PC-3 (cell line): ENCODE data around the gene ADAMTS1. TPM values are rescaled to one million over a fixed set of nuclear protein-coding genes. Genes with fewer than 3 reads are reported as not detected.

Experiments used
- ATAC-seq: fragments of 200-7000 bp; cut with Tn5 transposase; 2 replicates; pipeline ENCODE4 v1.9.1; 2020; ENCODE audit warnings: mild to moderate bottlenecking, moderate library complexity
- BruUV-seq: library from RNA; stranded (reverse); fragments of 400-500 nt; replicated peaks from 2 replicates; lab custom pipeline; 2021; lab: Mats Ljungman, UMichigan
- CTCF ChIA-PET: fragments of 300-600 bp; sonication (Branson Sonifier 250); formaldehyde crosslinking; loops from one replicate; lab custom pipeline; 2022; ENCODE audit warnings: antibody characterized with exemption; lab: Charles Lee
- POLR2A ChIA-PET: fragments of 300-600 bp; sonication (Branson Sonifier 250); formaldehyde crosslinking; loops from one replicate; lab custom pipeline; 2022; ENCODE audit warnings: antibody characterized with exemption; ENCODE audit not compliant: unreplicated experiment; lab: Charles Lee
- DNase-seq: peaks from one replicate; pipeline ENCODE4 v3.0.0-alpha.2; 2015
- H2AFZ ChIP-seq: fragments of 300-600 bp; sonication (generic); 2 replicates; pipeline ENCODE4 v1.6.0; 2016; ENCODE audit warnings: antibody characterized with exemption, low read length
- H3F3A ChIP-seq: fragments of 300-600 bp; sonication (generic); one replicate; pipeline ENCODE4 v1.6.0; 2017; ENCODE audit warnings: antibody characterized with exemption, low read length, control low read depth, mild to moderate bottlenecking; ENCODE audit not compliant: unreplicated experiment
- H3K27ac ChIP-seq: fragments of 300-600 bp; sonication (generic); 2 replicates; pipeline ENCODE4 v1.5.1; 2016; ENCODE audit warnings: mild to moderate bottlenecking, low read length
- H3K27me3 ChIP-seq: fragments of 300-600 bp; sonication (generic); 2 replicates; pipeline ENCODE4 v1.6.1; 2016; ENCODE audit warnings: low read length, mixed read lengths
- H3K36me3 ChIP-seq: fragments of 300-600 bp; sonication (generic); 2 replicates; pipeline ENCODE4 v1.6.1; 2016; ENCODE audit warnings: low read depth, mixed run types, low read length, mixed read lengths
- H3K4me1 ChIP-seq: fragments of 300-600 bp; sonication (generic); 2 replicates; pipeline ENCODE4 v1.5.1; 2016; ENCODE audit warnings: low read length; ENCODE audit not compliant: insufficient read depth
- H3K4me2 ChIP-seq: fragments of 300-600 bp; sonication (generic); 2 replicates; pipeline ENCODE4 v1.6.0; 2016; ENCODE audit warnings: low read length
- H3K4me3 ChIP-seq: fragments of 300-600 bp; sonication (generic); 2 replicates; pipeline ENCODE4 v1.5.1; 2016; ENCODE audit warnings: mild to moderate bottlenecking, low read length, mixed read lengths
- H3K79me2 ChIP-seq: fragments of 300-600 bp; sonication (generic); 2 replicates; pipeline ENCODE4 v1.6.1; 2017; ENCODE audit warnings: low read length, mixed read lengths
- H3K9ac ChIP-seq: fragments of 300-600 bp; sonication (generic); 2 replicates; pipeline ENCODE4 v1.6.0; 2016; ENCODE audit warnings: mild to moderate bottlenecking, low read length
- H3K9me2 ChIP-seq: fragments of 300-600 bp; sonication (generic); replicated peaks from 2 replicates; pipeline ENCODE4 v1.6.1; 2016; ENCODE audit warnings: mixed run types, low read length, mixed read lengths
- H3K9me3 ChIP-seq: fragments of 300-600 bp; sonication (generic); 2 replicates; pipeline ENCODE4 v1.6.1; 2016; ENCODE audit warnings: low read length, mixed read lengths
- H4K20me1 ChIP-seq: fragments of 300-600 bp; sonication (generic); 2 replicates; pipeline ENCODE4 v1.6.1; 2016; ENCODE audit warnings: low read length, mixed read lengths
- EZH2 ChIP-seq: fragments of 300-600 bp; sonication (generic); IDR thresholded peaks from one replicate; pipeline ENCODE4 v1.6.1; 2017; ENCODE audit warnings: antibody characterized with exemption, mild to moderate bottlenecking, low read length; ENCODE audit not compliant: unreplicated experiment
- EZH2phosphoT487 ChIP-seq: fragments of 300-600 bp; sonication (generic); IDR thresholded peaks from 2 replicates; pipeline ENCODE4 v1.6.1; 2018; ENCODE audit warnings: mild to moderate bottlenecking, antibody characterized with exemption, low read length, borderline replicate concordance
- intact Hi-C: fragments of 100-400 bp; cut with micrococcal nuclease; formaldehyde crosslinking; loops from 2 replicates; pipeline ENCODE4 v1.9.0; 2023
- total RNA-seq: library from RNA; depleted of rRNA; stranded (reverse); fragments of >200 nt; gene quantifications from 2 replicates; pipeline ENCODE4 v1.2.3, GENCODE V29; 2014
- TF ChIP-seq, protein P1 (sequence below): fragments of 300-600 bp; sonication (generic); conservative IDR thresholded peaks from 2 replicates; pipeline ENCODE4 v1.5.1; 2017; ENCODE audit warnings: antibody characterized with exemption, low read depth, mild to moderate bottlenecking, low read length

The ADAMTS1 gene
- total RNA-seq, 1 experiment from 2014 or later: 12.9 TPM

DNA sequence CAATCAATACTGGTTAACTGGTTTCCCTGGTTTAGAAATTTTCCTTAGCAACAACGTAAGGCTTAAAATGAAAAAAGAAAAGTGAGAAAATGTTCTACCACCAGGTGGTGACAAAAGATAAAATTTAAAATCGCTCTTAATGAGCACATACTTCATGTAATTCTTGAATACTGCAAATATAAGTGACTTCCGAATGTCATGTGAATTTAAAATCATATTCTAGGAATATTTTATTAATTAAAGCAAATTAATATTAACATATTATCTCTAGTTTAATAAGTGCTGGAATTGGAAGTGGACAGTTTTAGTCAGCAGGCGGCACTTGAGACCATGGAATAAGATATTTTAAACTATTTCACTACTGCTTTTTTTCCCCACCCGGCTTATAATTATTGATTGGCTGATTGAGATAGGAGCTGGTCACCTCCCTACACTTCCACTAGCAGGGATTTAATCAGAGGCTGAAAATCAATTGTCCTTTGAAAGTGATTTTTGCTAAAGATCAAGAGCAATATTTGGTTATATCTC lies 5.0 kb upstream of the ADAMTS1 start:
- no peaks in the 10 kb centered on the region for H3K27me3 ChIP-seq
- DNase-seq (peak; percentile 80), ATAC-seq (no peak)
- no peaks in the 10 kb centered on the region for H3K9me2 ChIP-seq
- BruUV-seq: no TSS peak
- no peaks in the 10 kb centered on the region for H3K79me2 ChIP-seq
- ChIA-PET POLR2A (no interaction called here), CTCF (interaction anchor here (1.0 kb wide), 1 partner anchor 850 kb away, joined by 6 read pairs; no protein-coding TSS in a partner anchor)
- H3K4me1 ChIP-seq: peaks cover 5% of the 10 kb centered on the region; the same call in 1 of the 2 replicates
- H3K27ac ChIP-seq: no peak overlapping the region
- no peak overlapping the region for H3K4me3 ChIP-seq
- no peaks in the 10 kb centered on the region for H3F3A ChIP-seq
- H4K20me1 ChIP-seq: no peaks in the 10 kb centered on the region
- H3K36me3 ChIP-seq: no peaks in the 10 kb centered on the region
- intact Hi-C loops: loop anchor here (1.0 kb wide), 2 partner anchors 714 to 851 kb away; no protein-coding TSS in a partner anchor
- no peak overlapping the region for H3K9ac ChIP-seq
- no peak overlapping the region for H2AFZ ChIP-seq
- 0 out of 2 replicates have a peak overlapping the region, but pooled peaks have one; percentile 21 for H3K4me2 ChIP-seq
- H3K9me3 ChIP-seq: no peaks in the 10 kb centered on the region
- no peak for TF ChIP-seq EZH2
- no peak for TF ChIP-seq EZH2phosphoT487
- TF ChIP-seq, protein P1, sequence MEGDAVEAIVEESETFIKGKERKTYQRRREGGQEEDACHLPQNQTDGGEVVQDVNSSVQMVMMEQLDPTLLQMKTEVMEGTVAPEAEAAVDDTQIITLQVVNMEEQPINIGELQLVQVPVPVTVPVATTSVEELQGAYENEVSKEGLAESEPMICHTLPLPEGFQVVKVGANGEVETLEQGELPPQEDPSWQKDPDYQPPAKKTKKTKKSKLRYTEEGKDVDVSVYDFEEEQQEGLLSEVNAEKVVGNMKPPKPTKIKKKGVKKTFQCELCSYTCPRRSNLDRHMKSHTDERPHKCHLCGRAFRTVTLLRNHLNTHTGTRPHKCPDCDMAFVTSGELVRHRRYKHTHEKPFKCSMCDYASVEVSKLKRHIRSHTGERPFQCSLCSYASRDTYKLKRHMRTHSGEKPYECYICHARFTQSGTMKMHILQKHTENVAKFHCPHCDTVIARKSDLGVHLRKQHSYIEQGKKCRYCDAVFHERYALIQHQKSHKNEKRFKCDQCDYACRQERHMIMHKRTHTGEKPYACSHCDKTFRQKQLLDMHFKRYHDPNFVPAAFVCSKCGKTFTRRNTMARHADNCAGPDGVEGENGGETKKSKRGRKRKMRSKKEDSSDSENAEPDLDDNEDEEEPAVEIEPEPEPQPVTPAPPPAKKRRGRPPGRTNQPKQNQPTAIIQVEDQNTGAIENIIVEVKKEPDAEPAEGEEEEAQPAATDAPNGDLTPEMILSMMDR: peak; percentile 70

DNA sequence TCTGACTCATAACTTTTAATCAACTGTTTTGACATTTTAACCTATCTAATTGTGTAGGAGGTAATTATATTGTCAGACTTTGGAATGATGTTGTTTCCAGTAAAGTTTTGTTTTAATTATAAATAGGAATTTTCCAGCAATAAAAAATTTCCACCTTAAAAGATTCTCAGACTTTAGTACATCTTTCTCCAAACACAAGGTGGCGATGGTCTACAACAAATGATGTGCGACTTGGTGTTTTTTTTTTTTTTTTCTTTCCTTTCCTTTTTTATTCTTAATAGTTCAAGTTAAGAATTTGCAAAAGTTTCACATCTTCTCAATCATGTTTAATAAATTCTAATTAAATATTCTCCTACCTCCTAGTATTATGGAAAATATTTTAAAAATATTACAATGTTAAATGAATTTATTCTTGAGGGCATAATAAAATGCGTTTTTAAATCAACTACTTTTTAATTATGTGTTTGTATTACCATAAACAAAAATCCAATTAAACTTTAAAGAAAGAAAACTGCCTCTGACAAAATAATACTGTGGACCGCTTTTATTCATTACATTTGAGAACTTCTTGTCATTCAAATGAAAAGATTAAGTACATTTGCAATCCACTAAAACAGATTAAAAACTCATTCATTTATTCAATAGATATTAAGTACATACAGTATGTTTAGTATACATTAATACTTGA lies 4.4 kb upstream of the ADAMTS1 start:
- Histone ChIP-seq H3K27ac (no peak overlapping the region), H4K20me1 (no peaks in the 10 kb centered on the region), H3K9me3 (no peaks in the 10 kb centered on the region), H3K36me3 (no peaks in the 10 kb centered on the region), H3K4me1 (peaks cover 5% of the 10 kb centered on the region; the same call in 1 of the 2 replicates), H2AFZ (no peak overlapping the region), H3K9me2 (no peaks in the 10 kb centered on the region), H3K79me2 (no peaks in the 10 kb centered on the region), H3F3A (no peaks in the 10 kb centered on the region), H3K4me2 (0 out of 2 replicates have a peak overlapping the region, but pooled peaks have one; percentile 21), H3K4me3 (no peak overlapping the region), H3K9ac (no peak overlapping the region), H3K27me3 (no peaks in the 10 kb centered on the region)
- POLR2A ChIA-PET: no interaction called here
- TF ChIP-seq EZH2phosphoT487 (no peak), EZH2 (no peak)
- TF ChIP-seq, protein P1: peak; percentile 60
- CTCF ChIA-PET: no interaction called here
- intact Hi-C loops: loop anchor here (1.0 to 5.0 kb wide), 7 partner anchors 364 to 1943 kb away; no protein-coding TSS in a partner anchor
- no TSS peak for BruUV-seq
- no peak for ATAC-seq
- peak; percentile 74 for DNase-seq

DNA sequence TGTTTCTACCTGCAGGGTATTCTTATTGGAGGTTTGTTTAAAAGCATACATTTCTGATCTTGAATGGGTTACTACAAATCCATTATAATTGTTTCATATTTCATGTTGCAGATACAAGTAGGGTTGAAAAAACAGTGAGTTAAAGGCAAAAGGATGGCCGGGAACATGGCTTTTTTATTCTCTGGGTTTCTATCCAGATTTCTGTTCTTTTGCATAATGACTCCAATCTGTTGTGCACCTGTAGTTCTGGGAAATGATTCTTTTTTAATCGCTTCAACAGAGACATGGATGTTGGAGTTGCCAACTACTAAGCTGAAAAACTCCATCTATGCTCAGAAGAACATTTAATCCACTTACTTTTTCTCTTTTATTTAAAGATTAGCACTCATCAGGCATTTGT lies 2.7 kb upstream of the ADAMTS1 start:
- Histone ChIP-seq H3K9me2 (no peaks in the 10 kb centered on the region), H3K36me3 (no peaks in the 10 kb centered on the region), H3K4me3 (no peak overlapping the region), H3F3A (no peaks in the 10 kb centered on the region), H3K9ac (no peak overlapping the region), H3K4me2 (no peak overlapping the region), H2AFZ (no peak overlapping the region), H3K79me2 (peaks cover 6% of the 10 kb centered on the region; the same call in 1 of the 2 replicates), H3K27me3 (no peaks in the 10 kb centered on the region), H3K4me1 (peaks cover 5% of the 10 kb centered on the region; the same call in 1 of the 2 replicates), H3K27ac (no peak overlapping the region), H4K20me1 (no peaks in the 10 kb centered on the region), H3K9me3 (no peaks in the 10 kb centered on the region)
- no peak for ATAC-seq
- no TSS peak for BruUV-seq
- DNase-seq: no peak
- TF ChIP-seq EZH2phosphoT487 (no peak), EZH2 (no peak)
- TF ChIP-seq, protein P1: no peak
- intact Hi-C loops: loop anchor here (5.0 kb wide), 2 partner anchors 1674 to 1944 kb away; no protein-coding TSS in a partner anchor
- CTCF ChIA-PET: no interaction called here
- POLR2A ChIA-PET: no interaction called here
